Medulla oblongata (tissue), 1 donor: Measurements from ENCODE around the gene CELA3B.
"Not testable (repeated sequence)": the region's sequence is repeated elsewhere in the genome, so short reads cannot be mapped to it uniquely, and the experiment has no call there.

Experiments used
- DNase-seq: peaks from one replicate; pipeline ENCODE4 v3.0.0-alpha.2; 2015; ENCODE audit errors: extremely low spot score

Gene CELA3B

DNA sequence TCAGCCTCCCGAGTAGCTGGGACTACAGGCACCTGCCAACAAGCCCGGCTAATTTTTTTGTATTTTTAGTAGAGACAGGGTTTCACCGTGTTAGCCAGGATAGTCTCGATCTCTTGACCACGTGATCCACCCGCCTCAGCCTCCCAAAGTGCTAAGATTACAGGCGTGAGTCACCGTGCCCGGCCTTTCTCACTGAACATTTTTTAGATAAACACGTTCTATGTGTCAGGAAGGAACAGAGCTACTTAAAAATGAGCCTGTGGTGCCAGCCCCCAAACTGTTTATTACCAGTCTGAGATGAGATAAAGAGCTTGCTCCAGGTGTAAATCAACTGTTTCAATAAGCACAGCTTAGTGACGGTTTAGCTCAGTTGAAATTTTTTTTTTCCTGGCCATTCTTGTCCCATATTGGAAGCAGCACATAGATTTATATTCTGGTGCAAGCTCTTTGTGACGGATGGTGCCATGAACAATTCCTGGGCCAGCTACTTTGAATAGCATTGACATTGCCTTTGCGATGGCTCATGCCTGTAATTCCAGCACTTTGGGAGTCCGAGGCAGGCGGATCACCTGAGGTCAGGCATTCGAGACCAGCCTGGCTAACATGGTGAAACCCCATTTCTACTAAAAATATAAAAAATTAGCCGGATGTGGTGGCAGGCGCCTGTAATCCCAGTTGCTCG, 33.7 kb upstream of the CELA3B start:
- DNase-seq, result not testable (repeated sequence)

DNA sequence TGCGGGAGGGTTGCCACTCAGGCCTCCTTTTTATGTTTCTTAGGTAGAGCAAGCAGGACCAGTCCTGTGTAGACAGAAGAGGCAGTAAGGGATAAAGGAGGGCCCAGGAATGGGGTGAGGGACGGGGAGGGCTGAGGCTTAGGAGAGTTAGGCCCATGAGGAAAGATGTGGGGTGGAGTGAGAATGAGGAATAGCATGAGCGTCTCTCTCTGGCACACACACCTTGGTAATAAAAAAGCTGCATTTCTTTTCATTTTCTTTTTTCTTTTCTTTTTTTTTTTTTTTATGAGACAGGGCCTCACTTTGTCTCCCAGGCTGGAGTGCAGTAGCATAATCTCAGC, 32.1 kb upstream of the CELA3B start:
- DNase-seq, result no peak

DNA sequence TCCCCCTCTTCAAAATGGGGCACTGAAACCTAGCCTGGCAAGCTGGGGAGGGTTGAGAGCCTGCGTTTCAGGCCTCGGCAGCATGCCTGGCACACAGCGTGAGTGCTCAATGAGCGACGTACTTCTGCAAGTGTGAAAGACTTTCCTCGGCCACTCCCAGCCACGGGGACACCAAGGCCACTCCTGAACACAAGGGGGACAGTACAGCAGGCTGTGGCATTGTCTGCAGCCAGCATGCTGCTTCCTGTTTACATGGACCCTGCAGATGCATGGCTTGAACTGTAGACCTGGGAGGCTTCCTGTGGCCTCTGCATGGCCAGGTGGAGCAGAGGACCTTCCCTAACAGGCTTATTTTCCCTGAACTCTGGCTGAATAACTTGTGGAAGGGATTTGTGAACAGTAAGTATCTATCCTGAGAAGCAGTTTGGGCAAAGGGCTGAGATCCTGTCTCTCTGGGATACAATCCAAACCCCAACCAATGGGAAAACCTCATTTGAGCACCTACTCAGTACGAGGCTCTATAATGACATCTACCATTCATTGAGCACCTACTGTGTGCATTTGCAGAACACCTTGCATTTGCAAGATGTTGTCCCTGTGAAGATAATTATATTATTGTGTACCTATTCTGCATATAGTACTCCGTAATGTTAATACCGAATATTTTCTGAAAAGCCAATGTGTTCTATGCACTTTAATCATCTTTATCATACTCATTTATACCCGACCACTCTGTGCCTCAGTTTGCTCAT, 29.8 kb upstream of the CELA3B start:
- DNase-seq, result no peak

DNA sequence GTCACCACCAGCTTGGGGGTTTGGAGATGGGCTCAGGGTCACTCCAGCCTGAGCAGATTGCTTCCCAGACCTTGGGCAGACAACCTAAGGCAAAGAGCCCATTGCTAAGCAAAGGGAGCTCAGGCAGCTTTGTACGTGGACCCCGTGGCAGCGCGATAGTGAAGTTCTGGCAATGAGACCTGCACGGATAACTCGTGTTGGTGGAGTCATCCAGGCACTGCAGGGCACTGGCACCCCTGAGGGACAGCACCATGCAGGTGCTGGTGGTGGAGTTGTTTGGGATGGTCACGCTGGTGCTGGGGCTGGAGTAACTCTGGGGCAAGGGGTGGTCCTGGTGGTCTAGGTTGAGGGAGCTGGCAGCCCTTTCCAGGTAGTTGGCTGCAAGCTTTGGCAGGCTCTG, 26.1 kb upstream of the CELA3B start:
- no peak for DNase-seq

DNA sequence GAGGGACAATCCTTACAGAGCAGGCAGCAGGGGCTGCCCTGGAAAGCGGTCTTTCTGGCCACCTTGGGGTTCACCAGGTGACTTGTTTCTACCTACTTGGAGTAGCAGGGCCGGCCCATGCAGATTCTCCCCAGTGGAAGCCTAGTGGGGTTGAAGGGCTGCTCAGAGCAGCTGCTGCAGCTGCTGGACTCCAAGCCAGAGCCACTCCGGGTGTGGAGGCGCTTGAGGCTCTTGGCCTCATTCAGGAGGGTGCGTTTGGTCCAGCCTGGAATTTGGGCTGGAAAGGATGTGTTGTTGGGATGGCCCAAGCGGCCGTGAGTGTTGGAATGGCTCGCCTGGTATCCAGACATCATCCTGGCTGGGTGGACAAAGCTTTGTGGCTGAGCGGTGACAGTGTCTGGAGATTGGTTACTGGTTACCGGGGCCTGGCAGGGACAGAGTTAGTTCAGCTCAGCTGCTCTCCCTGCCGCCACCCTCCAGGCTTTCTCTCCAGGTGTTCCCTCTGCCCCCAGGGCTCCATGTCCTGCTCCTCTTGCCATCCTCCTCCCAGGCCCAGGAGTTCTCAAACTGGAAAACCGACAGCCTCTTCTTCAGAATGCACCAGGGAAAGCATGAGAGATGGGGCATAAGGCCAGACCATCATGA, 25.5 kb upstream of the CELA3B start:
- no peak for DNase-seq

DNA sequence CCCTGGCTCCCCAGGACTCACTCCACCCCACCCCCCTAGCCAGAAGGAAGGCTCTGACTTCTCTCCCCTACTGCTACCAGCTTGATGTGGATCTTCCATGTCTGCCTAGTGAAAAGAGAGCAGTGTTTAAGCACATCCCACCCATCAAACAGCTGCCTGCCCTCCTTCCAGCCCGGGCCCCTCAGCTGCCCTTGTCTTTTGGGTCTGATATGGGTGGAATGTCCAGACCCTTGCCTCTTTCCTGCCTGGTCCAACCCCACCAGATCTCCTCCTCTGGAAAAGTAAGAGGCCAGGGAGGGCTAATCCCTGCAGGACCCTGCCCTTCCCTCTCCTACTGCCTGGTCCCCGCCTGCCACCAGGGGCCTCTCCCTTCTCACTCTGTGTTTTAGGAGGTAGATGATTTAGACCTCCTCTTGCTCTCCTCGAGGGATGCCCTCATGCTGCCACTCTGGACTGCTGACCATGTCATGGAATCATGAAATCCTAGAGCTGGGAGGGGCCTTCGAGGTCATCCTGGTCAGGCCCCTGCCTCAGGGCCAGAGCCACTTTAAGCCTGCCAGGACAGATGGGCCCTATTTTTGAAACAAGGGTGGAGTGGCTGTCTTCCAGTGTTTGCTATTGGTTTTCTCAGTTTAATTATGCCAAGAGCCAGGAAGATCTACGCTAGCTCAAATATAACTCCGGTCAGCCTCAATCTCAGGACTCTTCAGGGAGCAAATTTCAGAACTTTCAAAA, 23.9 kb upstream of the CELA3B start:
- DNase-seq, result no peak

DNA sequence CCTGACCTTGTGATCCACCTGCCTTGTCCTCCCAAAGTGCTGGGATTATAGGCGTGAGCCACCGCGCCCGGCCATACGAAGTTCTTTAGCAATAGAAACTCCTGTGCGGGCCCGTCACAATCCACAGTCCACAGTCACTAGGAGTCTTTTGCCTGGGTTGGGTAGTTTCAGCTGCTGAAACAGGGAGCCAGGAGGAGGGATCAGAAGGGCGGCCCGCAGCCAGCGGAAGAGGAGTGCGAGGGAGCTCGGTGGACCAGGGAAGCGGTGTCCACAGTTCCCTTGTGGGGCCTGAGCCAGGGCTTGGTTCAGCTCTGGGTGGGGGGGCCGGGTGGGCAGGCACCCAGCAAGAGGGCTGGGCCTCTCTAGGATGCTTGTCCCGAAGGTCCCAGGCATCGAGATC, 21.8 kb upstream of the CELA3B start:
- DNase-seq, result no peak

DNA sequence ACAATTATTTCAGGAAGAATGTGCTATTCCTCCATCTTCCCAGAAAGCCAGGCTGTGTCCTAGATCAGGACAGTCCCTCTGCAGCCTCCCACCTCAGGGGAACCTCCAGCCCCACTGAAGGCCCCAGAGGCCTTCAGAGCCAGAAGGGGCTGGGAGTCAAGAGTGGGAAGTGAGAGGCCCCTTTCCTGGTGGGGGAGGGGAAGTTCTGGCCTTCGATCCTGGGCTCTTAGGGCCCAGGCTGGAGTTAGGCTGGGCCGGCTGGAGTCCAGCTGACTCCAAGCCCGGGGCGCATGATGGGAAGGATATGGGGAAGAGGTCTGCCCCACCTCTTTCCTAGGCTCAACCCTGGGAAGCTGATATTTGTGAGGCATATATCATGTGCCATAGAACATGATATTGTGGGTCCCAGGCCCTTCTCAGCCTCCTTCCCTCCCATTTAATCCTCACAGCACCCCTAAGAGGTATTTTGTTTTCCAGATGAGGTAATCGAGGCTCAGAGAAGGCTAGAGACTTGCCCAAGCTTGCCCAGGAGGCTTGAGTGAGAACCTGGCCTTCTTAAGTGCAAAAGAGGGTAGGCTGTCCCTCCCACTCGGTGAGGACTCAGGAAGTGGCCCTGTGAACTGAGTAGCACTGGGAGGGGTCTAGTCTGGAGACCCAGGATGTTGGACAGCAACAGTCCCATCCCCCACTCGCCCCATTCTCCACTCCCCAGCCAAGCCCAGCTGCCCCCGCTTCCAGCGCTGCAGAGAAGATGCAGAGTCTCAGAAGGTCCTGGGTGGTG, 21.1 kb upstream of the CELA3B start:
- DNase-seq, result no peak

DNA sequence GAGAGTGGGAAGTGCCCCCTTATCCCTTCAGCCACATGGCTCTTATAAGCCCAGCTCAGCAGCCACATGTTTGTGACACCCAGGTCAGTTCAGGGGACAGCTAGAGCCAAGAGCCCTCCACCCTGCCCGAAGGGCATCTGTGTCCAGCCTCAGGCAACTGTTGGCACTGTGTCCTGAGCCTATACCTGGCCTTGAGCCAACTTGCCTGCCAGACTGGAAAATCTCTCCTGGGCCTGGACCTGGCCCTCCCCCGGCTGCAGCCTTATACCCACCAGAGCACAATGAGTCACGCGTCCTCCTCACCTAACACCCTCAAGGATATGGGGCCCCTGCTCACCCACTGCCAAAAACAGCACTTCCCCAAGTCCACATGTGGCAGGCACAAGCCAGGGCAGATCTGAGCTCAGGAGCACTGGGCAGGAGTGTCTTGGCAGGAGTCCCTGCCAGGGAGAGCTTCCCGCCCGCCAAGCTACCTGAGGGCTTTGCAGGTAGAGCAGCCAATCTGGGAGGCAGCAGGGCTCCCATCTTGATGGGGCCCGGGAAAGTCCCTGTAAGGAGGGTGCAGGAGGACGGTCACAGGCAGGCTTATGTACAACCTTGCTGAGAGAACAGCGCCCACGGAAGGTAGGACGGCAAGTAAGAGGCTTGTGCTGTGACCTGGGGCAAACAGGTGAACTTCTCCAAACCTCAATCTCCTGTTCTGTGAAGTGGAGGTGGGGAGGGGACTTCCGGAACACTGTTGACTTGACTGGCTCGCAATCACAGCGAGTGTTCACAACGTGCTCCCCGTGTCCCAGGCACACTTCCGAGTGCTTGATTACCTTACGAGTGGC, 19.9 kb upstream of the CELA3B start:
- no peak for DNase-seq

DNA sequence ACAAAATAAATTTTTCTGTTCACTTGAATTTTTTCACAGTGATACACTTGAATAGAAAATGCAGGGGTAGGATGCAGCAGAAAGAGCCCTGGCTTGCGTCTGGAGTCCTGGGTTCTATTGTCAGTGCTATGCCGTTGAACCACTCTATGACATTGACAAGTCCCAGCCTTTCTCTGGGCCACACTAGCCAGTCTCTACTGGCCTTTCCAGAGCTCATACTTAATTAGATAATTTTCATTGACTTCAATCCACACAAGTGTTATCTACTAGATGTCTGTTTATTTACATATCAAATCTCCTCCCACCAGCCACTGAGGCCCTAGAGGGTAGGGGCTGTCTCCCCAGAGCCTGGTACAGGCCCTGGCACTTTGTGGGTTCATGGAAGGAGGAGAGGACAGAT, 15.5 kb upstream of the CELA3B start:
- no peak for DNase-seq

DNA sequence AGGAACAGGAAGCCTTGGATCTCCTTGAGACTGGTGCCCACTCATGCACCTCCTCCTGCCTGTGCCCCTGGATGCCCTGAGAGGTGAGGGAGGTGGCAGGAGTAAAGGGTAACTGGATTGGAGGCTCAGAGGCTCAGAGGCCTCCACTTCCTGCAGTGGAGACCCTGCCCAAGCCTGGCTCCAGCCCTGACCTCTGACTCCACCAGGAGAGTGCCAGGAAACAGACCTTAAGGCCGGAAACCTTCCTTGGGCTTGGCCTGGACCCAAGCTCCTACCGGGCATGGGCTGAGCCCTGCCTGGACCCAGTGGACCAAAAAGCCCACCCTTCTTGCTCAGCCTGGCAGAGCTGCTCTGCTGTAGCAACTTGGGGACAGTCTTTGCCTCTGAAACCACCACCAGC, 15.0 kb upstream of the CELA3B start:
- DNase-seq, result no peak

DNA sequence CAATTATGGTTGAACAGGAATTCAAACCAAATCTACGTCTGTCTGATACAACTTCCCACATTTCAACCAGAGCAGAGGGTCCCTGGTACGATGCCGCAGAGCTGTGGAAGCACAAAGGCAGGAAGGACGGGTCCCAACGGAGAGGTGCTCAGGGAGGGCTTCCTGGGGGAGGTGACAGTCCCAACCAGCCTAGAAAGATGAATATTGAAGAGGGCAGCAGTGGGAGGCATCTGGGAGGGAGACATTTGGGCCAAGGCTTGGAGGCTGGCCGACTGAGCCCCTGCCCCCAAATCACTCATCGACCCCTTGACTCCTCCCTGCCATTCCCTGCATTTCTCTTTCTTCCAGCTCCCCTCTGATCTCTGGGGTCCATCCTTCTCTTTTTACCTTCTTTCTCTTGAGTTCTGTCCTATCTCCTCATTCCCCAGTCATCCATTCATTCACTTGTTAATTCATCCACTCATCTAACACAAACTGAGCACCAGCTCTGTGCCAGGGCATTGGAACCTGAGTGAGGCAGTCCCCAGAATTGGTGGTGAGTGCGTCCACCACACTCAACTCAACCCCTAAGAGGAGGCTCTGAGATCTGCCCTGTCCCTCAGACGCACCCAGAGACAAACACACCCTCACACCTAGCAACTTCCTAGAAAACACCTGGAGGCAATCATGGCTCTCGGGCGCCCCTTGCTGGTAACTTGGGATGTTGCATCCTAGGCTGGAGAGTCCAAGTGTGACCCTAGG, 13.2 kb upstream of the CELA3B start:
- peak; percentile 78 for DNase-seq

DNA sequence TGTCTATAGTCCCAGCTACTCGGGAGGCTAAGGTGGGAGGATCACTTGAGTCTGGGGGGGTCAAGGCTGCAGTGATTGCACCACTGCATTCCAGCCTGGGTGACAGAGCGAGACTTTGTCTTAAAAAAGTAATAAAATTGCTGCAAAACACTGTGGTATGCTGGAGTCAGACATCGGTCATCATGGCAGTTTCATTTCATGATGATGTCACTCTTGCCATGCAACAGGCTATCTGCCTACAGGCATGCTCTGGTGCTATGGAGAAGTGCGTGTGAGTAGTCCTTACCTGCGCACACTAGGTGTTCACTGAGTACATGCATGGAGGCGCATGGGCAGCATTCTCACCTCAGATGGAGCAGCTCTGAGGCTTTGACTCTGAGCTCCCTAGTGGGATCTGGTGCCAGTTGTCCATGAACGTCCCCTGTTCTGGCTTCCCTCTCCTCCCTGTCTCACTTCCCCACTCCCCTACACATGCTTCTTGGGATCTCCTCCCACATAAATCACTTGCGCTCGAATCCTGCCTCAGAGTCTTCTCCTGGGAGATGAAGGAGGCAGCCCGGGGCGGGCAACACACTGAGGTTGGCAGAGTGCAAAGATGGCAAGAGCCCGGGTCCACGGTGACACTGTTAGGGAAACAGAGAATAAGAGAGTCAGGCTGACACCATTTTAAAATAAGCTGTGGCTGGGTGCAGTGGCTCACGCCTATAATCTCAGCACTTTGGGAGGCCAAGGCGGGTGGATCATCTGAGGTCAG, 10.4 kb upstream of the CELA3B start:
- no peak for DNase-seq

DNA sequence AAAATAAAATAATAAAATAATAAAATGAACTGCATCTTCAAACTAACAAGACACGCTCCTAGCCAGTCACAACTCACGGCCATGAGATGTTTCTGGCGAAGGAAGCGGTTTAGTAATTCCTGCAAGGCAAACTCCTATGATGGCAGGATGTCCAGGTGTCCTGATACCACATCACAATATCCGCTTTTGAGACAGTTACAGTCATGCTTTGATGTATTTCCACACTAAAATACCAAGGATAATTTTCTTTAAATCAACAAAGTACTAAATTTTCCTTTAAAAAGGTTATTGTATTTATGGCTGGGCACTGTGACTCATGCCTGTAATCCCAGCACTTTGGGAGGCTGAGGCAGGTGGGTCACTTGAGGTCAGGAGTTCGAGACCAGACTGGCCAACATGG, 9.6 kb upstream of the CELA3B start:
- not testable (repeated sequence) for DNase-seq

DNA sequence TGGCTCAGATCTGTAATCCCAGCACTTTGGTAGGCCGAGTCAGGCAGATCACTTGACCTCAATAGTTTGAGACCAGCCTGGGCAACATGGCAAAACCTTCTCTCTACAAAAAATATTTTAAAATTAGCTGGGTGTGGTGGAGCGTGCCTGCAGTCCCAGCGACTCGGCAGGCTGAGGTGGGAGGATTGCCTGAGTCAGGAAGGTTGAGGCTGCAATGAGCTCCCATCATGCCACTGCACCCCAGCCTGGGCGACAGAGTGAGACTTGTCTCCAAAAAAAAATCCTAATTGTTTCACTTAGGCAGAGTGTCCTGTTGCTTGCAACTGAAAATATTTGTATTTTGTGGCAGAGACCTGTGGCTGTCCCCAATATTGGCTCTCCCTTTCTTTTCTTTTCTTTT, 7.8 kb upstream of the CELA3B start:
- DNase-seq, result not testable (repeated sequence)

DNA sequence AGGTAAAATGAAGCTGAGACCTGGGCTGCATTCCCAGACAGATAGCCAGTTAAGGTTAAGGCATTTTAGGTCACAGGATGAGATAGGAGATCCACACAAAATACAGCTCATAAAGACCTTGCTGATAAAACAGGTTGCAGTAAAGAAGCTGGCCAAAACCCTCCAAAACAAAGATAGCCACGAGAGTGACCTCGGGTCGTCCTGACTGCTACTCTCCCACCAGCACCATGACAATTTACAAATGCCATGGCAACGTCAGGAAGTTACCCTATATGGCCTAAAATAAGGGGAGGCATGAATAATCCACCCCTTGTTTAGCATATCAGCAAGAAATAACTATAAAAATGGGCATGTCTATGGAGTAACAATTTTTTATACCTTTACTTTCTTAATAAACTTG, 6.3 kb upstream of the CELA3B start:
- DNase-seq, result not testable (repeated sequence)

DNA sequence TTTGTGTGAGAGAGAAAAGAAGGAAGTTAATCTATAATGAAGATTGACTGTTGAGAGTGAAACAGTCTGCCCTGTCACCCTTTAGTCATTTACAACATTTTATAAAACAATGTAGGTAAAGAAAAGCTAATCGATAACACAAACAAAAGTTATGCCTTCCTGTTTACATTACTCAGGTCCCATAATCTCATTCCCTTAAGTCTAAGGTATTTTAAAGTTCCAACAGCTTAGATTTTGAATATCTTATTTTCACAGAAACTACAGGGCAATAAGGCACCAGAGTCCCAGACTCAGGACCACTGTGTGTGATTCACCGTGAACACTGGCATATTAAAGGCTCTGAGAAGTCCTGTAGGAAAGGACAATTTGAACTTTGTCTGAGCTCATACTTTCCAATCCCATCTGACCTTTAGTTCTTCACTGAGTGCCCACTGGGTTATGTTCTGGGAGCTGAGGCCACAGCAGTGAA, 3.8 kb upstream of the CELA3B start:
- not testable (repeated sequence) for DNase-seq

DNA sequence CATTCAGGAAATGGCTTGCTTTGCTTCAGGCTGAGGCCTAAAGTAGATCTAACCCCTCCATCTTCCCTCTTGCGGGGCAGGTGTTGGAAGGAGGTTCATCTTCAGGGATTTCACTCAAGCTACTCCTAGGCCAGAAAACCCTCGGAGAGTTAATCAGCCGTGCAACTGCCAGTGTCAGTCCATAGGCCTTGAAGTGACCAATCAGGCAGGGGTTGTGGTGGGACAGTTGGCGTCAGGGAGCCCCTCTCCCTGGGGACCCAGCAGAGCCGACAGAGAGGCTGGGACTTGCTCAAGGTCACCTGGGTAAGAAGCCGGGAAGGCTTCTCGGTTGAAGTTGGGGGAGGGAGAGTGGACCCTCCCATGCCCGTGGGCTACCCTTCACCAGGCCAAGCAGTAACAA, 2.9 kb upstream of the CELA3B start:
- DNase-seq, result not testable (repeated sequence)

DNA sequence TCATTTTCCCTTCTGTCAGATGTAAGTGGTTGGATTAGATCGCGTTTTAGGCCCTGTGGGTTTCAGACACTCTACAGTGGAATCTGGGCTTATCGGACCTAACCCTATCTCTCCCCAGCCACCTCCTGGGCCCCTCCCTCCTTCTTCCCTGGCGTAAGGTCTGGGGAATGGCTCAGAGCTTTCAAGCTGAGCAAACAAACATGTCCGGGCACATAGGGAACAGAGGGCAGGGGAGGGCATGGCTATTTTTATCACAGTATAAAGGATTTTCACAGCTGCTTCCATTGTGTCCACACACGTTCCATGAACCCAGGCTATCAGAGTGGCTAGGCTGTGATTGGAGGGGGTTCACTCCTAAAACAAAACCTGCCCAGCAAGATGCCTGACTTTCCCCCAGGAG, 2.1 kb upstream of the CELA3B start:
- DNase-seq, result not testable (repeated sequence)
